Subcutaneous abdominal adipose tissue (tissue), 5 donors: Measurements from ENCODE around the gene PRTN3.

Experiments used
- H3K27ac ChIP-seq: one replicate; pipeline ENCODE4 v1.7.0; 2013; ENCODE audit warnings: low read depth, mild to moderate bottlenecking, inconsistent platforms, low read length, moderate library complexity
- H3K27me3 ChIP-seq, 5 donors: one replicate each; pipeline ENCODE4 v1.7.0; 2013; ENCODE audit warnings: low read length in 5 of 5, inconsistent platforms in 1 of 5; ENCODE audit not compliant: control insufficient read depth in 5 of 5, insufficient read depth in 4 of 5
- H3K36me3 ChIP-seq, 5 donors: one replicate each; pipeline ENCODE4 v1.7.0; 2013; ENCODE audit warnings: low read length in 5 of 5; ENCODE audit not compliant: control insufficient read depth in 5 of 5, insufficient read depth in 5 of 5
- H3K4me1 ChIP-seq, 5 donors: one replicate each; pipeline ENCODE4 v1.7.0; 2013; ENCODE audit warnings: low read length in 5 of 5, mild to moderate bottlenecking in 3 of 5, moderate library complexity in 1 of 5; ENCODE audit not compliant: control insufficient read depth in 5 of 5, insufficient read depth in 5 of 5
- H3K4me3 ChIP-seq, 5 donors: one replicate each; pipeline ENCODE4 v1.7.0; 2013; ENCODE audit warnings: low read length in 5 of 5, low read depth in 1 of 5
- H3K9ac ChIP-seq, 5 donors: one replicate each; pipeline ENCODE4 v1.7.0; 2013; ENCODE audit warnings: low read length in 5 of 5, mild to moderate bottlenecking in 4 of 5, moderate library complexity in 3 of 5
- H3K9me3 ChIP-seq, 5 donors: one replicate each; pipeline ENCODE4 v1.7.0; 2013; ENCODE audit warnings: low read length in 5 of 5; ENCODE audit not compliant: control insufficient read depth in 5 of 5
- donor health status: healthy.
- donor health status: healthy.
- donor health status: healthy.
- donor health status: healthy.
- donor health status: healthy.

Gene PRTN3

DNA sequence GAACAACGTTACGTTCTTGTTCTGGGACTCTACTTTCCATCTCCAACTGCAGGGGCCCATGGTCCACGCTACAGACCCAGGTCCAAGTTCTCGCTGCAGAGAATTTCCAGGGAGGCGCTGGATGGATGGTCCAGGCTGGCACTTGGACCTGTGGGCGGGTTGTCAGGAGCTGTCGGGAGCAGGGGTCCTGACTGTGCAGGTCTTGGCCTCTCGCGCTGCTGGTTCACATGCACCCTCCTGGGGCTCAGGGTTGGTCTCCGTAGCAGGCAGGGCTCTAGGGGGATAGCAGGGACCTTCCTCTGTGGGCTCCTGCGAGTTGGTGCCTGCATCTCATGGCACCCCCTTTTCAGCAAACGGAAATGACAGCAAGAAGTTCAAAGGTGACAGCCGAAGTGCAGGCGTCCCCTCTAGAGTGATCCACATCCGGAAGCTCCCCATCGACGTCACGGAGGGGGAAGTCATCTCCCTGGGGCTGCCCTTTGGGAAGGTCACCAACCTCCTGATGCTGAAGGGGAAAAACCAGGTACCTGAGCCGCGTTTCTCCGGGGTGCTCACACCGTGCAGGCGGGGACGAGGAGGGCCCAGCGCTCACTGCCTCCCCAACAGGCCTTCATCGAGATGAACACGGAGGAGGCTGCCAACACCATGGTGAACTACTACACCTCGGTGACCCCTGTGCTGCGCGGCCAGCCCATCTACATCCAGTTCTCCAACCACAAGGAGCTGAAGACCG is 36.9 kb upstream of the PRTN3 start:
- H3K36me3 ChIP-seq, result peaks cover 0 to 80% (median 66%) of the 10 kb centered on the region in 5 donors
- H3K9ac ChIP-seq, result no peak overlapping the region
- no peaks in the 10 kb centered on the region for H3K9me3 ChIP-seq
- H3K27ac ChIP-seq, result no peak overlapping the region
- peaks cover 18 to 57% (median 50%) of the 10 kb centered on the region in 5 donors for H3K4me1 ChIP-seq
- no peaks in the 10 kb centered on the region for H3K27me3 ChIP-seq
- no peak overlapping the region for H3K4me3 ChIP-seq

- H3K27me3 ChIP-seq, result no peaks in the 10 kb centered on the region
- H3K36me3 ChIP-seq, result peaks cover 0 to 83% (median 67%) of the 10 kb centered on the region in 5 donors
- no peaks in the 10 kb centered on the region for H3K9me3 ChIP-seq
- peaks cover 16 to 49% (median 43%) of the 10 kb centered on the region in 5 donors for H3K4me1 ChIP-seq
- H3K9ac ChIP-seq, result no peak overlapping the region
- H3K4me3 ChIP-seq, result no peak overlapping the region
- H3K27ac ChIP-seq, result no peak overlapping the region
Observed at GRCh38 chr19:804419-805165, 36.2 kb upstream of the PRTN3 start.

DNA sequence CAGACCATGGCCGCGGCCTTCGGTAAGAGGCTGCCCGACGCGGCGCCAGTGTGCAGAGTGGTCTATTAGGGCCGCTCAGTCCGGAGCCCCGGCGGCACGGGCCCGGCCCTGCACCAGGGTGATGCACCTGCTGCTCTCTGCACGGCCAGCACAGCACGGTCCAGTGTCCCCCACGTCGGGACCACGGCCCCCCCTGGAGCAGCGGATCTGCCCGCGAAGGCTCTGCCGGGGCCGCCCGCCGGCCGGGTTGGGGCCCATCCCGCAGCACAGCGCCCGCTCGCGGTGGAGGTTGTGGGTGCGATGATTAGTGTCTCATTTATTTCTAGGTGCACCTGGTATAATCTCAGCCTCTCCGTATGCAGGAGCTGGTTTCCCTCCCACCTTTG is 35.6 kb upstream of the PRTN3 start:
- Histone ChIP-seq H3K27me3 (no peaks in the 10 kb centered on the region), H3K9me3 (no peaks in the 10 kb centered on the region), H3K4me1 (peaks cover 13 to 44% (median 37%) of the 10 kb centered on the region in 5 donors), H3K9ac (no peak overlapping the region), H3K4me3 (no peak overlapping the region), H3K36me3 (peaks cover 0 to 87% (median 72%) of the 10 kb centered on the region in 5 donors), H3K27ac (no peak overlapping the region)

- H3K9me3 ChIP-seq, result no peaks in the 10 kb centered on the region
- H3K4me3 ChIP-seq, result no peak overlapping the region
- peaks cover 0 to 88% (median 76%) of the 10 kb centered on the region in 5 donors for H3K36me3 ChIP-seq
- H3K9ac ChIP-seq, result no peak overlapping the region
- H3K27me3 ChIP-seq, result no peaks in the 10 kb centered on the region
- H3K4me1 ChIP-seq, result peaks cover 6 to 37% (median 30%) of the 10 kb centered on the region in 5 donors
- no peak overlapping the region for H3K27ac ChIP-seq
Observed at GRCh38 chr19:805600-806550, 34.9 kb upstream of the PRTN3 start.

GRCh38 chr19:806815-807421 is 33.9 kb upstream of the PRTN3 start:
- Histone ChIP-seq H3K9ac (no peak overlapping the region), H3K4me3 (no peak overlapping the region), H3K9me3 (no peaks in the 10 kb centered on the region), H3K27me3 (no peaks in the 10 kb centered on the region), H3K4me1 (peaks cover 0 to 26% (median 20%) of the 10 kb centered on the region in 5 donors), H3K27ac (no peak overlapping the region), H3K36me3 (peaks cover 0 to 94% (median 86%) of the 10 kb centered on the region in 5 donors)

DNA sequence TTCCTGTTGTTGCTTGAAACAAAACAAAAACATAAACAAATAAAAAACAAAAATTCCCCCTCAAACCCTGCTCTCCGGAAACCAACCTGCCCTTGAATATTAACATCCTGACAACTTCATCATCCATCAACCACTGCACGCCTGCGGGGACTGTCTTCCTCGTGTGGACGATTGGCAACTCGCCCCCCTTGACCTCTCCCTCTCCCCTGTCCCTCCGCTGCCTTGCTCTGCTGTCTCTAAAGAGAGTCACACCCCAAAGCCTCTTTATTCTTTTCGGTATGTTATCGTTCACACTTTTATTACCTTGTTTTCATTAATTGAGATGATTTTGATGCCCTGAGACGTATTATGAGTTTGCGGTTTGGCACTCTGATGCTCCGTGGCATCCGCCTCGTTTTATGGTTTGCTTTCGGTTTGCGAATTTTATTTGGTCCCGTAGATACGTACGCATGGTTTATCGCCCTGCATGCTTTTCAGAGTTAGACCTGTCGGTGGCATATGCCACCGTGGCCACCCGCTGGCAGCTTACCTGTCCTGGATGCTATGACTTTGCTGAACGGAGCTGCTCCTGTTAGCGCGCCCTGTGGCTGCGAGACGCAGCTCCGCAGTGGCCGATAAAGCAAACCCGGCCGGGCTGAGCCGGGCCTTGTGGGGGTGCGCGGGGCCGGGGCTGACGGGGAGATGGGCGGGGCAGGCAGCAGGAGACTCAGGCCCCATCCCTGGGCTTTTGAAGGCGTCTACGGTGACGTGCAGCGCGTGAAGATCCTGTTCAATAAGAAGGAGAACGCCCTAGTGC is 33.0 kb upstream of the PRTN3 start:
- H3K4me1 ChIP-seq, result peaks cover 0 to 17% (median 11%) of the 10 kb centered on the region in 5 donors

GRCh38 chr19:808423-808775 is 32.4 kb upstream of the PRTN3 start:
- no peaks in the 10 kb centered on the region for H3K27me3 ChIP-seq
- no peak overlapping the region for H3K4me3 ChIP-seq
- H3K36me3 ChIP-seq, result peaks cover 0 to 96% (median 89%) of the 10 kb centered on the region in 5 donors
- no peak overlapping the region for H3K9ac ChIP-seq
- peaks cover 0 to 11% (median 6%) of the 10 kb centered on the region in 5 donors for H3K4me1 ChIP-seq
- H3K9me3 ChIP-seq, result no peaks in the 10 kb centered on the region
- no peak overlapping the region for H3K27ac ChIP-seq

More for the DNA sequence above, 33.0 kb upstream of the PRTN3 start:
- Histone ChIP-seq H3K9ac (no peak overlapping the region), H3K4me3 (no peak overlapping the region), H3K27me3 (no peaks in the 10 kb centered on the region), H3K9me3 (no peaks in the 10 kb centered on the region), H3K36me3 (peaks cover 0 to 96% (median 89%) of the 10 kb centered on the region in 5 donors), H3K27ac (no peak overlapping the region)

GRCh38 chr19:810077-810855 is 30.5 kb upstream of the PRTN3 start:
- peaks cover 0 to 82% (median 71%) of the 10 kb centered on the region in 5 donors for H3K36me3 ChIP-seq
- H3K27me3 ChIP-seq, result no peaks in the 10 kb centered on the region
- H3K27ac ChIP-seq, result no peak overlapping the region
- H3K4me1 ChIP-seq, result no peaks in the 10 kb centered on the region
- H3K4me3 ChIP-seq, result no peak overlapping the region
- no peaks in the 10 kb centered on the region for H3K9me3 ChIP-seq
- no peak overlapping the region for H3K9ac ChIP-seq
